HepG2 (cell line): ENCODE measurements around the gene PAQR7. TPM values are rescaled to one million over a fixed set of nuclear protein-coding genes. Genes with fewer than 3 reads are reported as not detected.

ENCODE experiments used
- ATAC-seq: fragments of 200-7000 bp; cut with Tn5 transposase; 3 replicates; pipeline ENCODE4 v1.9.1; 2020; ENCODE audit warnings: mild to moderate bottlenecking, moderate library complexity
- BruUV-seq: library from RNA; stranded (reverse); fragments of 400-500 nt; replicated peaks from 2 replicates; lab custom pipeline; 2021; lab: Mats Ljungman, UMichigan
- CTCF ChIA-PET: fragments of 300-600 bp; formaldehyde crosslinking; extraction: SDS; loops from one replicate; lab custom pipeline; 2021; ENCODE audit warnings: low total read pairs, inconsistent platforms, low intra/inter-chr PET ratio; lab: Yijun Ruan, JAX
- POLR2A ChIA-PET: fragments of 350-600 bp; sonication (Branson Sonifier 250); formaldehyde crosslinking; loops from one replicate; lab custom pipeline; 2020; ENCODE audit warnings: antibody characterized with exemption, inconsistent platforms; lab: Yijun Ruan, JAX
- DNase-seq: peaks from one replicate; pipeline ENCODE4 v3.0.0-alpha.2; 2015; ENCODE audit warnings: low spot score
- FAIRE-seq: peaks from 3 replicates; lab custom pipeline; 2011; peaks lifted over from hg19 to GRCh38; lab: Jason Lieb, UNC
- H2AFZ ChIP-seq: one replicate; pipeline ENCODE4 v1.6.1; 2011; ENCODE audit warnings: low read length, inconsistent platforms
- H3K27ac ChIP-seq: fragments of 300-600 bp; 3 replicates; pipeline ENCODE4 v1.8.0; 2011; ENCODE audit warnings: mixed run types, mild to moderate bottlenecking, mixed read lengths, low read length, inconsistent platforms; ENCODE audit not compliant: insufficient read depth; ENCODE audit errors: extremely low read length
- H3K27me3 ChIP-seq, 2 experiments: fragments of 200-600 bp in 1 of 2; 2 replicates in 1 of 2; 3 replicates in 1 of 2; pipeline versions ENCODE4 v1.6.0 to v1.8.0; 2011; ENCODE audit warnings: low read length in 2 of 2, mild to moderate bottlenecking in 2 of 2, moderate library complexity in 2 of 2, inconsistent platforms in 1 of 2; ENCODE audit not compliant: insufficient read depth in 2 of 2, control insufficient read depth in 1 of 2
- H3K36me3 ChIP-seq, 2 experiments: fragments of 200-600 bp in 1 of 2; replicated peaks in 1 of 2; 2 replicates in 1 of 2; 3 replicates in 1 of 2; pipeline versions ENCODE4 v1.5.1 to v1.8.0; 2011; ENCODE audit warnings: low read length in 2 of 2, inconsistent platforms in 1 of 2; ENCODE audit not compliant: insufficient read depth in 2 of 2, control insufficient read depth in 1 of 2
- H3K4me1 ChIP-seq: 2 replicates; pipeline ENCODE4 v1.5.1; 2012; ENCODE audit warnings: low read length, inconsistent platforms; ENCODE audit not compliant: insufficient read depth
- H3K4me2 ChIP-seq: 2 replicates; pipeline ENCODE4 v1.6.0; 2011; ENCODE audit warnings: low read depth, low read length, inconsistent platforms
- H3K4me3 ChIP-seq, 3 experiments: fragments of 200-600 bp in 1 of 3; sonication (generic), shearing (Covaris generic) in 1 of 3; replicated peaks in 1 of 3; 2 replicates each; pipeline ENCODE4 v1.5.1; 2011 to 2016; ENCODE audit warnings: low read length in 3 of 3, inconsistent platforms in 2 of 3, low read depth in 2 of 3, mild to moderate bottlenecking in 2 of 3, control low read depth in 1 of 3, mixed read lengths in 1 of 3; ENCODE audit not compliant: insufficient read depth in 1 of 3
- H3K79me2 ChIP-seq: one replicate; pipeline ENCODE4 v1.6.1; 2011; ENCODE audit warnings: low read length, inconsistent platforms; ENCODE audit not compliant: insufficient read depth
- H3K9ac ChIP-seq: 2 replicates; pipeline ENCODE4 v1.6.0; 2011; ENCODE audit warnings: mild to moderate bottlenecking, low read depth, low read length, inconsistent platforms; ENCODE audit not compliant: insufficient read depth
- H3K9me3 ChIP-seq: 2 replicates; pipeline ENCODE4 v1.5.1; 2012; ENCODE audit warnings: mild to moderate bottlenecking, low read length
- H4K20me1 ChIP-seq: 2 replicates; pipeline ENCODE4 v1.6.0; 2011; ENCODE audit warnings: inconsistent platforms, mild to moderate bottlenecking, low read length, moderate library complexity; ENCODE audit not compliant: insufficient read depth
- ARNT2 ChIP-seq: sonication (generic); formaldehyde crosslinking; IDR thresholded peaks from 2 replicates; pipeline ENCODE4 v1.8.0; 2022; ENCODE audit warnings: mild to moderate bottlenecking, low read depth, missing genetic modification reagents, moderate library complexity
- DMTF1 ChIP-seq: sonication (generic); formaldehyde crosslinking; IDR thresholded peaks from 2 replicates; pipeline ENCODE4 v1.4.0; 2020; ENCODE audit warnings: mild to moderate bottlenecking, missing genetic modification reagents
- MLXIP ChIP-seq: sonication (generic); formaldehyde crosslinking; IDR thresholded peaks from 2 replicates; pipeline ENCODE4 v1.9.0; 2021; ENCODE audit warnings: missing genetic modification reagents, borderline replicate concordance
- PHB2 ChIP-seq: fragments of 450-650 bp; IDR thresholded peaks from 2 replicates; pipeline ENCODE4 v1.6.1; 2018; ENCODE audit not compliant: partially characterized antibody
- SP140L ChIP-seq: sonication (generic); formaldehyde crosslinking; IDR thresholded peaks from 2 replicates; pipeline ENCODE4 v1.4.0; 2020; ENCODE audit warnings: missing genetic modification reagents, borderline replicate concordance
- TFAP4 ChIP-seq: sonication (generic); IDR thresholded peaks from 2 replicates; pipeline ENCODE4 v1.6.1; 2016; ENCODE audit warnings: low read depth, borderline replicate concordance
- TRIM24 ChIP-seq: sonication (generic); formaldehyde crosslinking; IDR thresholded peaks from 2 replicates; pipeline ENCODE4 v1.8.0; 2022; ENCODE audit warnings: mild to moderate bottlenecking, missing genetic modification reagents
- ZNF232 ChIP-seq: sonication (generic); formaldehyde crosslinking; IDR thresholded peaks from 2 replicates; pipeline ENCODE4 v1.4.0; 2020; ENCODE audit warnings: missing genetic modification reagents, borderline replicate concordance
- ZNF512 ChIP-seq: sonication (generic); formaldehyde crosslinking; IDR thresholded peaks from 2 replicates; pipeline ENCODE4 v1.4.0; 2020; ENCODE audit warnings: mild to moderate bottlenecking, missing genetic modification reagents
- ZNF781 ChIP-seq: sonication (generic); formaldehyde crosslinking; IDR thresholded peaks from 2 replicates; pipeline ENCODE4 v1.5.1; 2020; ENCODE audit warnings: borderline replicate concordance, mild to moderate bottlenecking, missing genetic modification reagents; ENCODE audit errors: not compliant biosample characterization
- ZNF891 ChIP-seq: sonication (generic); formaldehyde crosslinking; IDR thresholded peaks from 2 replicates; pipeline ENCODE4 v1.5.0; 2020; ENCODE audit warnings: mild to moderate bottlenecking, missing genetic modification reagents
- WGBS: methylation state at CpG from one replicate; pipeline ENCODE4 v1.1.6; 2017; ENCODE audit warnings: low lambda C conversion rate; 5-methylcytosine and 5-hydroxymethylcytosine counted together
- in situ Hi-C: cut with HindIII; loops from 2 replicates; pipeline ENCODE4 v1.10.0; 2017; ENCODE audit warnings: low pct_unique_long_range_greater_than_20kb; ENCODE audit not compliant: extremely low pct_ligation_motif_present
- intact Hi-C: fragments of 100-400 bp; cut with micrococcal nuclease; formaldehyde crosslinking; loops from one replicate; pipeline ENCODE4 v1.10.0; 2022; ENCODE audit not compliant: unreplicated experiment
- polyA plus RNA-seq, 8 experiments: library from polyadenylated mRNA; depleted of rRNA in 3 of 8; stranded (reverse) in 7 of 8; unstranded in 1 of 8; fragments of >200 nt; fragmentation: Illumina TruSeq in 4 of 8; extraction: Trizol in 4 of 8; gene quantifications; 2 replicates each; pipeline versions ENCODE4 v1.2.1 to v1.2.3, GENCODE V29; 2011 to 2016; ENCODE audit warnings: low read depth in 4 of 8, missing spikeins in 1 of 8, mixed read lengths in 1 of 8; ENCODE audit not compliant: insufficient read depth in 1 of 8
- total RNA-seq, 5 experiments: library from RNA; depleted of rRNA; stranded (reverse); fragments of >200 nt; fragmentation: Illumina TruSeq; extraction: Trizol; gene quantifications; 2 replicates each; pipeline ENCODE4 v1.2.3, GENCODE V29; 2016; ENCODE audit warnings: low read depth in 1 of 5

Gene PAQR7
- total and polyA plus RNA-seq, 2 of the 13 experiments (the other 11 are each of a cell fraction or from before 2014, with no cell fraction given), result 13.2 to 16.6 TPM

- H4K20me1 ChIP-seq, result peaks cover 4% of the 10 kb centered on the region; the same call in 1 of the 2 replicates
- H3K79me2 ChIP-seq, result peaks cover 33% of the 10 kb centered on the region
- H3K9ac ChIP-seq, result peak within 1 kb of the TSS; percentile 69
- H2AFZ ChIP-seq, result no peak within 1 kb of the TSS
- peaks cover 0 to 3% of the 10 kb centered on the region in 2 experiments; a peak in 2 of 5 replicates for H3K27me3 ChIP-seq
- in situ Hi-C loops (no loop called here), intact Hi-C loops (loop anchor here (1.0 kb wide), 2 partner anchors 11 to 92 kb away; partner anchors contain the start of gene PAFAH2)
- no CpG with 5 or more reads among the region's 102 CpGs for WGBS
- H3K4me1 ChIP-seq, result peaks cover 52% of the 10 kb centered on the region
- no peaks in the 10 kb centered on the region for H3K9me3 ChIP-seq
- no TSS peak for BruUV-seq
- DNase-seq, result peak; percentile 86
- peaks cover 6 to 28% of the 10 kb centered on the region in 2 experiments for H3K36me3 ChIP-seq
- CTCF ChIA-PET, result interaction anchor here (1.6 kb wide), 1 partner anchor 92 kb away, joined by 5 read pairs; the partner anchor contains the start of gene PAFAH2
- peak within 1 kb of the TSS; percentile 74 to 92 (median 84) for H3K4me3 ChIP-seq
- H3K4me2 ChIP-seq, result peak within 1 kb of the TSS; percentile 77
- ATAC-seq, result peak; percentile 89
- H3K27ac ChIP-seq, result peak within 1 kb of the TSS; percentile 70
- POLR2A ChIA-PET, result interaction anchor here (0.7 to 1.3 kb wide), 5 partner anchors 11 to 844 kb away, joined by 3 to 5 read pairs (median 3); no protein-coding TSS in a partner anchor
- no peak for FAIRE-seq
- TF ChIP-seq TRIM24 (CRISPR knock-in tag) (no peak), ZNF512 (CRISPR knock-in tag) (no peak), ARNT2 (0 out of 2 replicates have a peak, but pooled peaks have one; percentile 20), TFAP4 (no peak), SP140L (CRISPR knock-in tag) (no peak), DMTF1 (CRISPR knock-in tag) (no peak), PHB2 (no peak), ZNF781 (CRISPR knock-in tag) (no peak), ZNF232 (CRISPR knock-in tag) (no peak; the same call in 1 of the 2 replicates), MLXIP (CRISPR knock-in tag) (0 out of 2 replicates have a peak, but pooled peaks have one; percentile 16), ZNF891 (CRISPR knock-in tag) (no peak; the same call in 1 of the 2 replicates)
Observed at GRCh38 chr1:25905680-25906643, 30.5 kb upstream of the PAQR7 start, which contains the start of gene STMN1. Gene STMN1 (minus strand): TSS chr1:25906419. CDS start chr1:25904676, 1,743 bp downstream.
